ENCODE measurements around the gene STK32B. TPM values are rescaled to one million over a fixed set of nuclear protein-coding genes. Genes with fewer than 3 reads are reported as not detected.

STK32B gene
- total RNA-seq, 4 donors from 2014 or later: 3.0 to 33.8 (median 4.3) TPM

DNA sequence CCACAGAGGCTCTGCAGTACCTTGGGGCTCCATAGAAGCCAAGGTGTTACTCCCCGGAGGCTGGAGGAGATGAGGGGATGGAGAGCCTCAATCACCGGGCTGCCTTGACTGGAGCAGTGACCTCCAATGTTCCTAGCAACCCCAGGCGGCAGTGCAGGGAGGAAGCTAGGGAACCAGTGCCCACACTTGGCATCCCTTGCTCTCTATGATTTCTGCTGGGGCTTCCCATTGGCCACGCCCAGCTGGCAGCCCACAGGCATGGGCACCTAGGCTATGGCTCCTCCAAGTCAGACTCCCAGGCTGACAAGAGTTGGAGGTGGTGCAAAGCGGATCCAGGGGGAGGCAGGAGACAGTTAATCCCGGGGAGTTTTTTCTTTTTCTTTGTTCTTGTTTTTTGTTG lies 427.4 kb downstream of the STK32B start:
- intact Hi-C loops (cut with DNase I; ENCODE audit: low total_unique reads): no loop called here
- Histone ChIP-seq H3K27me3 (no peaks in the 10 kb centered on the region), H3K27ac (no peak overlapping the region), H3K36me3 (no peaks in the 10 kb centered on the region), H3K4me3 (no peak overlapping the region), H3K9me3 (no peaks in the 10 kb centered on the region), H3K4me1 (no peaks in the 10 kb centered on the region)
- no peak for DNase-seq
- no peak for TF ChIP-seq CTCF (IDR thresholded peaks at IDR 0.05)

- no peak overlapping the region for H3K4me3 ChIP-seq
- H3K27me3 ChIP-seq: no peaks in the 10 kb centered on the region
- no peak for DNase-seq
- H3K9me3 ChIP-seq: no peaks in the 10 kb centered on the region
- no peaks in the 10 kb centered on the region for H3K36me3 ChIP-seq
- no peaks in the 10 kb centered on the region for H3K4me1 ChIP-seq
- no peak for TF ChIP-seq POLR2A (IDR thresholded peaks at IDR 0.05)
- TF ChIP-seq CTCF (IDR thresholded peaks at IDR 0.05): no peak
- no peak overlapping the region for H3K27ac ChIP-seq
- intact Hi-C loops (cut with DNase I; ENCODE audit: low total_unique reads): no loop called here
Observed at GRCh38 chr4:5479518-5480060, 428.3 kb downstream of the STK32B start.

DNA sequence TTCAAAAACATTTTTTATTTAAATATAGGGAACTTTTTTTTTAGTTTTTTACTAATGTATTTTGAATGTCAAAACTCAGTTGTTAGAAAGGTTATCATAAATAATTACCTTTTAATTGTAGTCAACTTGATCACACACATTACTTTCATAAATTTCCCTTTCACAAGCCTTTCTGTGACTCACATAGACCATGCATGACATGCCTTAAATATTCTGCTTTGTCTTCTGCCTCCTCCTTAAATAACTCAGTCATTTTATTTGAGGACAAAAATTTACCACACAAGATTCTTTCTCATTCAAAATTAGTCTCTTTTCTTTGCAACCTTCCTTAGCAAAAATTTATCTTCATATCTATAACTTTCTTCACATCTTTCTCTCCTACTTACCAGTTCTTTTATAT lies 437.1 kb downstream of the STK32B start:
- Histone ChIP-seq H3K27me3 (no peaks in the 10 kb centered on the region), H3K9me3 (peaks cover 0 to 19% of the 10 kb centered on the region in 2 donors), H3K36me3 (no peaks in the 10 kb centered on the region), H3K27ac (no peak overlapping the region), H3K4me1 (no peaks in the 10 kb centered on the region), H3K4me3 (no peak overlapping the region)
- TF ChIP-seq POLR2A (IDR thresholded peaks at IDR 0.05): no peak
- TF ChIP-seq CTCF (IDR thresholded peaks at IDR 0.05): no peak
- intact Hi-C loops (cut with DNase I; ENCODE audit: low total_unique reads): no loop called here
- no peak for DNase-seq

DNA sequence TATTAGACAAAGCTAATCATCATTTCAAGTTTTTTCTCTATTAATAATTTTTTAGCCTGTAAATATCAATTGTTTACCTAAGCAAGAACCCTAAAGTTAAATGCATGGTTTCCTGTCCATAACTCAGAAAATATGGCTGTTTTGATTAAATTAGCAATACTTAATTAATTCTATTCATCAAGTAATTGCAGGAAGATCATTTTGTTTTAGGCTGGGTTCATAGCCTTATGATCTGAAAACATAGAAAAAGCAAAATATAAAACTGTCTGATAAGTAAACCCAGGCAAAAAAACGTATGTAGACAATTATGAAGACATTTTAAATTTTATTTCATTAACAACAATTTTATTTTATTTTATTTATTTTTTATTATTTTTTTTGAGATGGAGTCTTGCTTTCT lies 438.0 kb downstream of the STK32B start:
- no peak for TF ChIP-seq CTCF (IDR thresholded peaks at IDR 0.05)
- TF ChIP-seq POLR2A (IDR thresholded peaks at IDR 0.05): no peak

DNA sequence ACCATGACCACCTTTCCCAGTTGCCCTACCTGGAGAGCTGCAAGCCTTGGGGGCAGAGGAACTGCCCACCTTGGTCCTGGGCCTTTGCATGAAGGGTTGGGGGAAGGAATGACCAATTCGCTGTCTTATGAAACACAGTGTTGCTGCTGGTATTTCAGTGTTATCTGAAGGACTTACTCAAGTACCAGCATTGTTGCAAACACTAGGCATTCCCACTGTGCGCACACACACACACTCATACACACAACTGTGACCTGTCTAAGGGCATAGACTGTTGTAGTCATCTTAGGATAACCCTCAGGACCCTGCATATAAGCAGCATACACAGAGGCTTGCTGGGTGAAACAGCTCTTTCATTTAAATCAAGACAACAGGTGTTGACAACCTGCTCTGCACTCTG lies 446.2 kb downstream of the STK32B start:
- no peak overlapping the region for H3K4me3 ChIP-seq
- no peaks in the 10 kb centered on the region for H3K4me1 ChIP-seq
- peaks cover 0 to 2% of the 10 kb centered on the region in 2 donors for H3K9me3 ChIP-seq
- no peak for DNase-seq
- no peak for TF ChIP-seq POLR2A (IDR thresholded peaks at IDR 0.05)
- TF ChIP-seq CTCF (IDR thresholded peaks at IDR 0.05): no peak
- H3K27ac ChIP-seq: no peak overlapping the region
- intact Hi-C loops (cut with DNase I; ENCODE audit: low total_unique reads): no loop called here
- H3K36me3 ChIP-seq: no peaks in the 10 kb centered on the region
- no peaks in the 10 kb centered on the region for H3K27me3 ChIP-seq

More for the DNA sequence above, 438.0 kb downstream of the STK32B start:
- intact Hi-C loops (cut with DNase I; ENCODE audit: low total_unique reads): no loop called here
- no peak overlapping the region for H3K4me3 ChIP-seq
- H3K9me3 ChIP-seq: peaks cover 0 to 19% of the 10 kb centered on the region in 2 donors
- H3K27me3 ChIP-seq: no peaks in the 10 kb centered on the region
- H3K36me3 ChIP-seq: no peaks in the 10 kb centered on the region
- no peak for DNase-seq
- H3K27ac ChIP-seq: no peak overlapping the region
- H3K4me1 ChIP-seq: no peaks in the 10 kb centered on the region
